Thoracic aorta (tissue), 2 donors: ENCODE data around the gene HTR6. TPM values are rescaled to one million over a fixed set of nuclear protein-coding genes. Genes with fewer than 3 reads are reported as not detected.

Experiments used
- ATAC-seq: fragments of 150-250 bp; one replicate; pipeline ENCODE4 v1.8.0; 2017; ENCODE audit warnings: low read depth; ENCODE audit not compliant: insufficient number of reproducible peaks, low FRiP score
- DNase-seq: peaks from one replicate; pipeline ENCODE4 v3.0.0-alpha.2; 2020; ENCODE audit warnings: low spot score
- H3K27ac ChIP-seq, 2 donors: fragments of 200-600 bp; sonication (generic); 1 replicate in 1 of 2; 2 replicates in 1 of 2; pipeline ENCODE4 v1.5.1; 2016; ENCODE audit warnings: mild to moderate bottlenecking in 2 of 2, moderate library complexity in 2 of 2
- H3K27me3 ChIP-seq: fragments of 200-600 bp; sonication (generic); replicated peaks from 2 replicates; pipeline ENCODE4 v1.6.0; 2016; ENCODE audit warnings: mild to moderate bottlenecking; ENCODE audit not compliant: insufficient read depth
- H3K36me3 ChIP-seq: fragments of 200-600 bp; sonication (generic); one replicate; pipeline ENCODE4 v1.5.1; 2016
- H3K4me1 ChIP-seq, 2 donors: fragments of 200-600 bp; sonication (generic); 1 replicate in 1 of 2; 2 replicates in 1 of 2; pipeline versions ENCODE4 v1.5.1 to v1.6.0; 2016; ENCODE audit warnings: low read depth in 2 of 2, mild to moderate bottlenecking in 1 of 2; ENCODE audit not compliant: control insufficient read depth in 1 of 2
- H3K4me3 ChIP-seq: fragments of 200-600 bp; sonication (generic); 2 replicates; pipeline ENCODE4 v1.5.1; 2016; ENCODE audit warnings: mild to moderate bottlenecking
- H3K9me3 ChIP-seq: fragments of 200-600 bp; sonication (generic); 2 replicates; pipeline ENCODE4 v1.5.1; 2016
- total RNA-seq, 2 donors: library from RNA; depleted of rRNA; stranded (reverse); fragments of >200 nt; gene quantifications; one replicate each; pipeline versions ENCODE4 v1.1.0 to v1.2.3, GENCODE V29; 2016
- TF ChIP-seq, protein P1 (sequence below): fragments of 200-600 bp; sonication (generic); IDR thresholded peaks from one replicate; pipeline ENCODE4 v1.5.1; 2019; ENCODE audit warnings: antibody characterized with exemption

The HTR6 gene
- total RNA-seq, 2 donors from 2014 or later: 0.41 TPM; not detected in 1

GRCh38 chr1:19708567-19709110, 44.0 kb downstream of the HTR6 start:
- Histone ChIP-seq H3K27me3 (no peaks in the 10 kb centered on the region), H3K36me3 (peaks cover 4% of the 10 kb centered on the region), H3K4me1 (peaks cover 3 to 10% of the 10 kb centered on the region in 2 donors), H3K4me3 (no peak overlapping the region), H3K9me3 (no peaks in the 10 kb centered on the region), H3K27ac (no peak overlapping the region)
- ATAC-seq (no peak), DNase-seq (no peak)
- TF ChIP-seq, protein P1, sequence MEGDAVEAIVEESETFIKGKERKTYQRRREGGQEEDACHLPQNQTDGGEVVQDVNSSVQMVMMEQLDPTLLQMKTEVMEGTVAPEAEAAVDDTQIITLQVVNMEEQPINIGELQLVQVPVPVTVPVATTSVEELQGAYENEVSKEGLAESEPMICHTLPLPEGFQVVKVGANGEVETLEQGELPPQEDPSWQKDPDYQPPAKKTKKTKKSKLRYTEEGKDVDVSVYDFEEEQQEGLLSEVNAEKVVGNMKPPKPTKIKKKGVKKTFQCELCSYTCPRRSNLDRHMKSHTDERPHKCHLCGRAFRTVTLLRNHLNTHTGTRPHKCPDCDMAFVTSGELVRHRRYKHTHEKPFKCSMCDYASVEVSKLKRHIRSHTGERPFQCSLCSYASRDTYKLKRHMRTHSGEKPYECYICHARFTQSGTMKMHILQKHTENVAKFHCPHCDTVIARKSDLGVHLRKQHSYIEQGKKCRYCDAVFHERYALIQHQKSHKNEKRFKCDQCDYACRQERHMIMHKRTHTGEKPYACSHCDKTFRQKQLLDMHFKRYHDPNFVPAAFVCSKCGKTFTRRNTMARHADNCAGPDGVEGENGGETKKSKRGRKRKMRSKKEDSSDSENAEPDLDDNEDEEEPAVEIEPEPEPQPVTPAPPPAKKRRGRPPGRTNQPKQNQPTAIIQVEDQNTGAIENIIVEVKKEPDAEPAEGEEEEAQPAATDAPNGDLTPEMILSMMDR: no peak

GRCh38 chr1:19709260-19709793, 44.7 kb downstream of the HTR6 start:
- H3K36me3 ChIP-seq: peaks cover 4% of the 10 kb centered on the region
- H3K4me3 ChIP-seq: no peak overlapping the region
- ATAC-seq (no peak), DNase-seq (no peak)
- H3K9me3 ChIP-seq: no peaks in the 10 kb centered on the region
- H3K4me1 ChIP-seq: peaks cover 0 to 8% of the 10 kb centered on the region in 2 donors
- no peaks in the 10 kb centered on the region for H3K27me3 ChIP-seq
- no peak overlapping the region for H3K27ac ChIP-seq
- TF ChIP-seq, protein P1: no peak

GRCh38 chr1:19710825-19711611, 46.3 kb downstream of the HTR6 start:
- ATAC-seq: no peak

DNA sequence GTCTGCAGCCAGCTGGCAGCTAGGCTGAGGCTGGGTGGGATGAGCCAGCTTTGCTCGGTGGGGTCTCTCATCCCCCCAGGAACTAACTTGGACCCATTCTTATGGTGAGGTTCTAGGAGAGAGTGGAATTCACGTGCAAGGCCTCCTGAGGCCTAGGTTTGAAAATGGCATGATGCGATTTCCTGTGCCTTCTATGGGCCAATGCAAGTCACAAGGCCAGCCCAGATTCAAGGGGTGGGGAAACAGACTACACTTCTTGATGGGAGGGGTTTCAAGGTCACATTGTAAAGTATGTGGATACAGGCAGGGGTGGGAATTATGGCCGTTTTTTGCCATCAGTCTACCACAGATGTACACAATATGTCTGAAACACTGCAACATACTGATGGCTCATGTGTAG, 48.3 kb downstream of the HTR6 start:
- ATAC-seq: no peak

More at GRCh38 chr1:19710825-19711611, 46.3 kb downstream of the HTR6 start:
- no peaks in the 10 kb centered on the region for H3K4me1 ChIP-seq
- TF ChIP-seq, protein P1: no peak
- H3K9me3 ChIP-seq: no peaks in the 10 kb centered on the region
- H3K27ac ChIP-seq: no peak overlapping the region
- H3K4me3 ChIP-seq: no peak overlapping the region
- H3K36me3 ChIP-seq: peaks cover 4% of the 10 kb centered on the region
- H3K27me3 ChIP-seq: no peaks in the 10 kb centered on the region
- DNase-seq: no peak

More for the DNA sequence above, 48.3 kb downstream of the HTR6 start:
- no peaks in the 10 kb centered on the region for H3K27me3 ChIP-seq
- no peaks in the 10 kb centered on the region for H3K9me3 ChIP-seq
- peaks cover 5 to 8% of the 10 kb centered on the region in 2 donors for H3K4me1 ChIP-seq
- no peak overlapping the region for H3K27ac ChIP-seq
- TF ChIP-seq, protein P1: no peak
- H3K36me3 ChIP-seq: peaks cover 4% of the 10 kb centered on the region
- no peak overlapping the region for H3K4me3 ChIP-seq
- no peak for DNase-seq
